SK-N-SH (cell line): ENCODE data around the gene SPACA6. TPM values are rescaled to one million over a fixed set of nuclear protein-coding genes. Genes with fewer than 3 reads are reported as not detected.

Experiments used
- CTCF ChIA-PET: fragments of 300-600, 350-600 bp; formaldehyde crosslinking; extraction: SDS; loops from one replicate; lab custom pipeline; 2021; lab: Yijun Ruan, JAX
- POLR2A ChIA-PET: fragments of 350-600 bp; sonication (Branson Sonifier 250); formaldehyde crosslinking; extraction: SDS; loops from one replicate; lab custom pipeline; 2020; ENCODE audit warnings: antibody characterized with exemption, inconsistent platforms; lab: Yijun Ruan, JAX
- DNase-seq: peaks from one replicate; pipeline ENCODE4 v3.0.0; 2012
- H2AFZ ChIP-seq: fragments of 200-600 bp; sonication (generic); 2 replicates; pipeline ENCODE4 v1.8.1; 2016; ENCODE audit warnings: antibody characterized with exemption, mild to moderate bottlenecking, low read depth
- H3F3A ChIP-seq: fragments of 200-600 bp; sonication (generic); replicated peaks from 2 replicates; pipeline ENCODE3; 2016; ENCODE audit warnings: antibody characterized with exemption, mild to moderate bottlenecking; ENCODE audit not compliant: insufficient read depth
- H3K27ac ChIP-seq, 2 experiments: fragments of 200-500 bp in 1 of 2; fragments of 200-600 bp in 1 of 2; sonication (Bioruptor generic) in 1 of 2; sonication (generic), shearing (Covaris generic) in 1 of 2; 2 replicates each; pipeline versions ENCODE4 v1.5.1 to v1.6.1; 2014 to 2016; ENCODE audit warnings: low read depth in 2 of 2, inconsistent platforms in 1 of 2, low read length in 1 of 2, mild to moderate bottlenecking in 1 of 2, mixed read lengths in 1 of 2
- H3K27me3 ChIP-seq: fragments of 200-600 bp; sonication (generic), shearing (Covaris generic); 2 replicates; pipeline ENCODE4 v1.6.1; 2016; ENCODE audit warnings: mixed run types; ENCODE audit not compliant: insufficient read depth
- H3K36me3 ChIP-seq, 2 experiments: fragments of 200-500 bp in 1 of 2; fragments of 200-600 bp in 1 of 2; sonication (Bioruptor generic) in 1 of 2; sonication (generic) in 1 of 2; replicated peaks in 1 of 2; 2 replicates each; pipeline versions ENCODE3 to v1.5.1; 2014 to 2016; ENCODE audit warnings: low read length in 1 of 2, mild to moderate bottlenecking in 1 of 2; ENCODE audit not compliant: insufficient read depth in 2 of 2, control insufficient read depth in 1 of 2
- H3K4me1 ChIP-seq, 2 experiments: fragments of 200-500 bp in 1 of 2; fragments of 200-600 bp in 1 of 2; sonication (Bioruptor generic) in 1 of 2; sonication (generic), shearing (Covaris generic) in 1 of 2; 2 replicates each; pipeline versions ENCODE4 v1.5.1 to v1.6.1; 2014 to 2016; ENCODE audit warnings: low read depth in 1 of 2, low read length in 1 of 2, mixed run types in 1 of 2; ENCODE audit not compliant: insufficient read depth in 2 of 2, control insufficient read depth in 1 of 2
- H3K4me2 ChIP-seq: fragments of 200-600 bp; sonication (generic), shearing (Covaris generic); 2 replicates; pipeline ENCODE4 v1.6.1; 2017; ENCODE audit warnings: mixed run types
- H3K4me3 ChIP-seq, 2 experiments: fragments of 200-500 bp in 1 of 2; fragments of 200-600 bp in 1 of 2; sonication (Bioruptor generic) in 1 of 2; sonication (generic), shearing (Covaris generic) in 1 of 2; 2 replicates each; pipeline versions ENCODE4 v1.5.1 to v1.8.1; 2014 to 2016; ENCODE audit warnings: low read depth in 2 of 2, inconsistent platforms in 1 of 2, low read length in 1 of 2, mild to moderate bottlenecking in 1 of 2, mixed read lengths in 1 of 2, moderate library complexity in 1 of 2
- H3K79me2 ChIP-seq: fragments of 200-600 bp; sonication (generic); 2 replicates; pipeline ENCODE4 v1.8.1; 2017; ENCODE audit warnings: mild to moderate bottlenecking; ENCODE audit not compliant: insufficient read depth
- H3K9ac ChIP-seq: fragments of 200-600 bp; sonication (generic); 2 replicates; pipeline ENCODE4 v1.6.1; 2017; ENCODE audit warnings: mixed run types
- H3K9me2 ChIP-seq: fragments of 200-600 bp; sonication (generic); 2 replicates; pipeline ENCODE4 v1.6.1; 2017; ENCODE audit warnings: mixed run types
- H3K9me3 ChIP-seq: fragments of 200-600 bp; sonication (generic); 2 replicates; pipeline ENCODE4 v1.6.1; 2017; ENCODE audit warnings: mixed run types, mild to moderate bottlenecking, moderate library complexity
- H4K20me1 ChIP-seq: fragments of 200-600 bp; sonication (generic); 2 replicates; pipeline ENCODE4 v1.6.1; 2017; ENCODE audit warnings: mild to moderate bottlenecking, mixed run types; ENCODE audit not compliant: insufficient read depth
- CHD2 ChIP-seq: fragments of 150-350 bp; IDR thresholded peaks from 2 replicates; pipeline ENCODE4 v1.6.1; 2018; ENCODE audit warnings: low read length; ENCODE audit not compliant: partially characterized antibody
- EZH2phosphoT487 ChIP-seq: fragments of 200-600 bp; sonication (generic); IDR thresholded peaks from 2 replicates; pipeline ENCODE4 v1.6.1; 2017; ENCODE audit warnings: low read depth, mixed run types, mild to moderate bottlenecking, antibody characterized with exemption, moderate library complexity, borderline replicate concordance
- FOSL2 ChIP-seq: IDR thresholded peaks from 2 replicates; pipeline ENCODE4 v1.4.0; 2012; ENCODE audit warnings: low read depth, mild to moderate bottlenecking, moderate library complexity, borderline replicate concordance
- FOXJ3 ChIP-seq: sonication (generic); formaldehyde crosslinking; IDR thresholded peaks from 2 replicates; pipeline ENCODE4 v1.5.1; 2020; ENCODE audit warnings: mild to moderate bottlenecking, missing genetic modification reagents
- FOXM1 ChIP-seq: IDR thresholded peaks from 2 replicates; pipeline ENCODE4 v1.4.0; 2012; ENCODE audit warnings: low read depth, mild to moderate bottlenecking
- GABPA ChIP-seq: IDR thresholded peaks from 2 replicates; pipeline ENCODE4 v1.4.0; 2012; ENCODE audit warnings: low read depth, mild to moderate bottlenecking
- GATA2 ChIP-seq: sonication (generic); formaldehyde crosslinking; IDR thresholded peaks from 2 replicates; pipeline ENCODE4 v1.5.0; 2020; ENCODE audit warnings: mild to moderate bottlenecking, missing genetic modification reagents
- JUND ChIP-seq: IDR thresholded peaks from 2 replicates; pipeline ENCODE4 v1.4.0; 2012
- NFIC ChIP-seq: IDR thresholded peaks from 2 replicates; pipeline ENCODE4 v1.4.0; 2012; ENCODE audit warnings: borderline replicate concordance
- NRF1 ChIP-seq: IDR thresholded peaks from 2 replicates; pipeline ENCODE4 v1.6.1; 2012; ENCODE audit warnings: low read depth, mild to moderate bottlenecking, low read length
- RAD21 ChIP-seq: IDR thresholded peaks from 2 replicates; pipeline ENCODE4 v1.6.1; 2012; ENCODE audit warnings: mild to moderate bottlenecking, low read length
- RCOR1 ChIP-seq: fragments of 150-350 bp; IDR thresholded peaks from 2 replicates; pipeline ENCODE4 v1.6.1; 2017; ENCODE audit warnings: antibody characterized with exemption, low read length
- SIN3A ChIP-seq: IDR thresholded peaks from 2 replicates; pipeline ENCODE4 v1.6.1; 2012; ENCODE audit warnings: low read depth, mild to moderate bottlenecking, low read length, moderate library complexity, borderline replicate concordance
- TCF12 ChIP-seq: IDR thresholded peaks from 2 replicates; pipeline ENCODE4 v1.4.0; 2012
- TEAD4 ChIP-seq: IDR thresholded peaks from 2 replicates; pipeline ENCODE4 v1.4.0; 2012; ENCODE audit warnings: mild to moderate bottlenecking, borderline replicate concordance; ENCODE audit not compliant: insufficient read depth
- WGBS: methylation state at CpG from one replicate; pipeline ENCODE4 v1.1.6; 2017; ENCODE audit warnings: low lambda C conversion rate; 5-methylcytosine and 5-hydroxymethylcytosine counted together
- polyA plus RNA-seq, 3 experiments: library from polyadenylated mRNA; depleted of rRNA; stranded (reverse); fragments of >200 nt; gene quantifications; 2 replicates each; pipeline ENCODE4 v1.2.3, GENCODE V29; 2012
- TF ChIP-seq, protein P1 (sequence below): fragments of 200-600 bp; sonication (generic); IDR thresholded peaks from 2 replicates; pipeline ENCODE4 v1.6.1; 2017; ENCODE audit warnings: antibody characterized with exemption, mild to moderate bottlenecking, moderate library complexity
- TF ChIP-seq, protein P2 (sequence below): fragments of 150-350 bp; IDR thresholded peaks from 2 replicates; pipeline ENCODE4 v1.6.1; 2017; ENCODE audit warnings: antibody characterized with exemption, low read length, low read depth, borderline replicate concordance

Gene SPACA6
- polyA plus RNA-seq, 1 of the 3 experiments (the other 2 are of a cell fraction): 15.8 TPM

DNA sequence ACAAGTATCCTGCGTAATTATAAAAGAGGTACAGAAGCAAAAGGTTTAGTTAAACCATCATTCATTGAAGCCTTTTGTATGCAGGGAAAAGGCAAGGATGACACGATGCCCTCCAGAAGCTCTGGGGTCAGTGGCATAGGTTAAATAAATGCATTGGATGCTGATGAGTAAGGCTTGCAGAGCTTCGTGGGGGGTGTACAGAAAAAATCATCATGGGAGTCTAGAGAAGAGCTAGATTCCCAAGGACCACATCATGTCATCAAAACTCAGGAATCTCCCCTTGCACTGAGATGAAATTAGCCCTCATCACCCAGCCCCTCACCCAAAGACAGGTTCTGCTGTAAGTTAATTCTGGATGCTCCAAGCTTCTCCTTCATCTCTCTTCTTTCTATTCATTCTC, 50.3 kb downstream of the SPACA6 start:
- peaks cover 9% of the 10 kb centered on the region for H3F3A ChIP-seq
- TF ChIP-seq RCOR1: no peak
- TF ChIP-seq TEAD4: no peak
- TF ChIP-seq NFIC: no peak
- no peak for TF ChIP-seq TCF12
- TF ChIP-seq JUND: no peak
- no peak for TF ChIP-seq EZH2phosphoT487
- TF ChIP-seq FOXJ3 (CRISPR knock-in tag): no peak
- no peak for TF ChIP-seq FOSL2
- TF ChIP-seq NRF1: no peak
- TF ChIP-seq GATA2 (CRISPR knock-in tag): no peak
- TF ChIP-seq RAD21: no peak
- no peaks in the 10 kb centered on the region for H3K79me2 ChIP-seq
- H3K4me1 ChIP-seq: no peaks in the 10 kb centered on the region
- H3K4me3 ChIP-seq: no peak overlapping the region
- H3K27me3 ChIP-seq: peaks cover 37% of the 10 kb centered on the region; the same call in 1 of the 2 replicates
- CTCF ChIA-PET: interaction anchor here (0.6 to 2.4 kb wide), 2 partner anchors 34 to 363 kb away, joined by 4 to 11 read pairs; no protein-coding TSS in a partner anchor
- no peaks in the 10 kb centered on the region for H3K36me3 ChIP-seq
- 20% methylated on average over 3 of the region's 3 CpGs for WGBS
- peak overlapping the region; percentile 61; the same call in 1 of the 2 replicates for H3K9ac ChIP-seq
- H4K20me1 ChIP-seq: no peaks in the 10 kb centered on the region
- H2AFZ ChIP-seq: no peak overlapping the region
- H3K4me2 ChIP-seq: peak overlapping the region; percentile 49; the same call in 1 of the 2 replicates
- no peaks in the 10 kb centered on the region for H3K9me3 ChIP-seq
- no peaks in the 10 kb centered on the region for H3K9me2 ChIP-seq
- POLR2A ChIA-PET: no interaction called here
- H3K27ac ChIP-seq: peak overlapping the region in 1 of 2 experiments; percentile 76; a peak in 2 of 4 replicates
- no peak for DNase-seq

DNA sequence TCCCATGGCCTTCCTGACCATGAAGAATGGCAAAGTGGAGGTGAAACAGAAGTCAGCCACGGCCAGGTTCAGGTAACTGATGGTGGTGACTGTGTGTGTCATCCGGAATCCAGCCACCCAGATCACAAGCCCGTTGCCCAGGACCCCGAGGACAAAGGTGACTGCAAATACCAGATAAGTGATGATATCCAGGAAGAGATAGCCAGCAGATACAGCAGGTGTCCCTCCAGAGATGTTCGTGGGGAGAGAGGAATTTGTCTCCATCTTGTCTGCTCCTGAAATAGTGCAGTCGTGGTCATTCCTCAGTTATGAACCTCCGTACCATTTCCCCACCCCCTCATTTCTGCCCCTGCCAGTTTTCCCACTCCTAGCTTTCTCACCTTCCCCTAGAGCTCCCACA, 53.6 kb downstream of the SPACA6 start:
- Histone ChIP-seq H3K27me3 (peaks cover 28% of the 10 kb centered on the region; the same call in 1 of the 2 replicates), H3K36me3 (no peaks in the 10 kb centered on the region), H3K79me2 (no peaks in the 10 kb centered on the region), H3K9me3 (no peaks in the 10 kb centered on the region), H3K4me1 (no peaks in the 10 kb centered on the region), H3K27ac (no peak overlapping the region), H2AFZ (no peak overlapping the region), H3K9me2 (no peaks in the 10 kb centered on the region), H3K4me2 (no peak overlapping the region), H4K20me1 (no peaks in the 10 kb centered on the region), H3K9ac (no peak overlapping the region), H3F3A (peaks cover 9% of the 10 kb centered on the region), H3K4me3 (no peak overlapping the region)
- ChIA-PET POLR2A (no interaction called here), CTCF (no interaction called here)
- WGBS: 1% methylated on average over 7 of the region's 7 CpGs
- no peak for DNase-seq
- TF ChIP-seq FOXM1: no peak
- no peak for TF ChIP-seq EZH2phosphoT487
- TF ChIP-seq, protein P1, sequence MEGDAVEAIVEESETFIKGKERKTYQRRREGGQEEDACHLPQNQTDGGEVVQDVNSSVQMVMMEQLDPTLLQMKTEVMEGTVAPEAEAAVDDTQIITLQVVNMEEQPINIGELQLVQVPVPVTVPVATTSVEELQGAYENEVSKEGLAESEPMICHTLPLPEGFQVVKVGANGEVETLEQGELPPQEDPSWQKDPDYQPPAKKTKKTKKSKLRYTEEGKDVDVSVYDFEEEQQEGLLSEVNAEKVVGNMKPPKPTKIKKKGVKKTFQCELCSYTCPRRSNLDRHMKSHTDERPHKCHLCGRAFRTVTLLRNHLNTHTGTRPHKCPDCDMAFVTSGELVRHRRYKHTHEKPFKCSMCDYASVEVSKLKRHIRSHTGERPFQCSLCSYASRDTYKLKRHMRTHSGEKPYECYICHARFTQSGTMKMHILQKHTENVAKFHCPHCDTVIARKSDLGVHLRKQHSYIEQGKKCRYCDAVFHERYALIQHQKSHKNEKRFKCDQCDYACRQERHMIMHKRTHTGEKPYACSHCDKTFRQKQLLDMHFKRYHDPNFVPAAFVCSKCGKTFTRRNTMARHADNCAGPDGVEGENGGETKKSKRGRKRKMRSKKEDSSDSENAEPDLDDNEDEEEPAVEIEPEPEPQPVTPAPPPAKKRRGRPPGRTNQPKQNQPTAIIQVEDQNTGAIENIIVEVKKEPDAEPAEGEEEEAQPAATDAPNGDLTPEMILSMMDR: no peak
- no peak for TF ChIP-seq RCOR1
- TF ChIP-seq SIN3A: no peak
- TF ChIP-seq, protein P2, sequence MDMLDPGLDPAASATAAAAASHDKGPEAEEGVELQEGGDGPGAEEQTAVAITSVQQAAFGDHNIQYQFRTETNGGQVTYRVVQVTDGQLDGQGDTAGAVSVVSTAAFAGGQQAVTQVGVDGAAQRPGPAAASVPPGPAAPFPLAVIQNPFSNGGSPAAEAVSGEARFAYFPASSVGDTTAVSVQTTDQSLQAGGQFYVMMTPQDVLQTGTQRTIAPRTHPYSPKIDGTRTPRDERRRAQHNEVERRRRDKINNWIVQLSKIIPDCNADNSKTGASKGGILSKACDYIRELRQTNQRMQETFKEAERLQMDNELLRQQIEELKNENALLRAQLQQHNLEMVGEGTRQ: no peak
- no peak for TF ChIP-seq CHD2
- TF ChIP-seq RAD21: no peak
- TF ChIP-seq GABPA: no peak
- TF ChIP-seq FOSL2: no peak
